NB4 (cell line): Measurements from ENCODE around the gene PPP1R9A.

ENCODE experiments used
- CTCF ChIP-seq: IDR thresholded peaks from one replicate; pipeline ENCODE4 v1.5.1; 2012; ENCODE audit warnings: low read depth, low read length
- MAX ChIP-seq: IDR thresholded peaks from 2 replicates; pipeline ENCODE4 v1.6.1; 2011; ENCODE audit warnings: low read depth, low read length
- MYC ChIP-seq: IDR thresholded peaks from 2 replicates; pipeline ENCODE4 v1.6.1; 2011; ENCODE audit warnings: low read depth, low read length
- POLR2A ChIP-seq: IDR thresholded peaks from 2 replicates; pipeline ENCODE4 v1.6.1; 2011; ENCODE audit warnings: mild to moderate bottlenecking; ENCODE audit not compliant: insufficient read length; ENCODE audit errors: extremely low read depth

- TF ChIP-seq CTCF (no peak), MAX (no peak), POLR2A (no peak), MYC (no peak)
Observed at GRCh38 chr7:95026018-95026417, 118.6 kb downstream of the PPP1R9A start.
